ENCODE measurements around the gene CDC25A.
"Not testable (repeated sequence)": the region's sequence is repeated elsewhere in the genome, so short reads cannot be mapped to it uniquely, and the experiment has no call there.

The CDC25A gene

DNA sequence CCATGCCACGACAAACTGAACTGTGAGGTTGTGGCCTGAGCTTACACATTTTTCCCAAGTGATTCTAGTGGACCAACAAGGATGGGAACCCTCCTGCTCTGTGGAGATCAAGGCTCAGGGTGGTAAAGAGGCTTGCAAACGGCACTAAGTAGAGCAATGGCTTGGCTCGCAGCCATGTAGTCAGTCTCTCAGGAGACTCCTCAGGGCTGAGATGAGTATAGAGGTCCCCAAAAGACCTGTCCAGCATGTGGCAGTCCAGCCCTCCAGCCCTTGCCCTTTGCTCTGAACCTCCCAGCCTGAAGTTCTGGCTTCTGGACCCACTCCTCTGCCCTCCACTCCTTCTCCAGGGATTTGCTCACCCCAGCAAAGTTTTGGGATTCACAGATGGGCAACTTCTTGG is 26.8 kb upstream of the CDC25A start:
- TF ChIP-seq SUZ12 (IDR thresholded peaks at IDR 0.05; ENCODE audit: extremely low read depth, insufficient read depth, insufficient read length) (no peak), YY1 (IDR thresholded peaks at IDR 0.05; ENCODE audit: insufficient read depth, insufficient read length) (no peak), ZNF274 (IDR thresholded peaks at IDR 0.05; ENCODE audit: low read depth, low read length) (no peak)
- Histone ChIP-seq H3K27me3 (ENCODE audit: insufficient read depth, insufficient read length) (no peaks in the 10 kb centered on the region), H3K4me1 (ENCODE audit: insufficient read depth, insufficient read length) (peaks cover 6% of the 10 kb centered on the region), H3K4me3 (ENCODE audit: insufficient read length, low read depth) (no peak overlapping the region), H3K36me3 (ENCODE audit: insufficient read depth, insufficient read length, low read length) (no peaks in the 10 kb centered on the region), H3K9ac (ENCODE audit: insufficient read length, low read depth) (no peak overlapping the region), H3K9me3 (ENCODE audit: insufficient read depth, low read length) (peaks cover 4% of the 10 kb centered on the region; the same call in 1 of the 2 replicates)
- no peak for DNase-seq (ENCODE audit: low read depth, low spot score)

GRCh38 chr3:48214225-48214624 is 26.0 kb upstream of the CDC25A start:
- Histone ChIP-seq H3K4me1 (ENCODE audit: insufficient read depth, insufficient read length) (peaks cover 6% of the 10 kb centered on the region), H3K27me3 (ENCODE audit: insufficient read depth, insufficient read length) (no peaks in the 10 kb centered on the region), H3K36me3 (ENCODE audit: insufficient read depth, insufficient read length, low read length) (no peaks in the 10 kb centered on the region), H3K9me3 (ENCODE audit: insufficient read depth, low read length) (peaks cover 6% of the 10 kb centered on the region; the same call in 1 of the 2 replicates), H3K9ac (ENCODE audit: insufficient read length, low read depth) (no peak overlapping the region), H3K4me3 (ENCODE audit: insufficient read length, low read depth) (no peak overlapping the region)
- no peak for DNase-seq (ENCODE audit: low read depth, low spot score)
- TF ChIP-seq YY1 (IDR thresholded peaks at IDR 0.05; ENCODE audit: insufficient read depth, insufficient read length) (no peak), SUZ12 (IDR thresholded peaks at IDR 0.05; ENCODE audit: extremely low read depth, insufficient read depth, insufficient read length) (no peak), ZNF274 (IDR thresholded peaks at IDR 0.05; ENCODE audit: low read depth, low read length) (no peak)

- not testable (repeated sequence) for DNase-seq (ENCODE audit: low read depth, low spot score); H3K27me3 ChIP-seq (ENCODE audit: insufficient read depth, insufficient read length); H3K9ac ChIP-seq (ENCODE audit: insufficient read length, low read depth); H3K4me1 ChIP-seq (ENCODE audit: insufficient read depth, insufficient read length); H3K36me3 ChIP-seq (ENCODE audit: insufficient read depth, insufficient read length, low read length); H3K9me3 ChIP-seq (ENCODE audit: insufficient read depth, low read length); H3K4me3 ChIP-seq (ENCODE audit: insufficient read length, low read depth)
These were observed 23.6 kb upstream of the CDC25A start for GRCh38 chr3:48211776-48212175.

DNA sequence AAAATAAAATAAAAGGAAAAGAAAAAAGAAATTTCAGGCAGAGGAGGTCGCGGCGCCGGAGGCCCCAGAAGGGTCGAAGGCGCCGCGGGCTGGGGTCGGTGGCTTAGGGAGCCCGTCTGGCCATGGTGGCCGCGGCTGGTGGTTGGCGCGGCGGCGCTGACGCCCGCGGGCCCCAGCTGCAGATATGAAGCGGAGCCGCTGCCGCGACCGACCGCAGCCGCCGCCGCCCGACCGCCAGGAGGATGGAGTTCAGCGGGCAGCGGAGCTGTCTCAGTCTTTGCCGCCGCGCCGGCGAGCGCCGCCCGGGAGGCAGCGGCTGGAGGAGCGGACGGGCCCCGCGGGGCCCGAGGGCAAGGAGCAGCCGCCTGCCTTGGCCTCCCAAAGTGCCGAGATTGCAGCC is 22.3 kb upstream of the CDC25A start:
- H3K4me1 ChIP-seq (ENCODE audit: insufficient read depth, insufficient read length); H3K36me3 ChIP-seq (ENCODE audit: insufficient read depth, insufficient read length, low read length); H3K9ac ChIP-seq (ENCODE audit: insufficient read length, low read depth); H3K4me3 ChIP-seq (ENCODE audit: insufficient read length, low read depth); H3K27me3 ChIP-seq (ENCODE audit: insufficient read depth, insufficient read length); H3K9me3 ChIP-seq (ENCODE audit: insufficient read depth, low read length); DNase-seq (ENCODE audit: low read depth, low spot score): not testable (repeated sequence)

GRCh38 chr3:48209445-48209844 is 21.2 kb upstream of the CDC25A start:
- H3K4me1 ChIP-seq (ENCODE audit: insufficient read depth, insufficient read length): peaks cover 2% of the 10 kb centered on the region
- H3K36me3 ChIP-seq (ENCODE audit: insufficient read depth, insufficient read length, low read length): no peaks in the 10 kb centered on the region
- H3K4me3 ChIP-seq (ENCODE audit: insufficient read length, low read depth): no peak overlapping the region
- H3K9ac ChIP-seq (ENCODE audit: insufficient read length, low read depth): no peak overlapping the region
- peaks cover 6% of the 10 kb centered on the region; the same call in 1 of the 2 replicates for H3K9me3 ChIP-seq (ENCODE audit: insufficient read depth, low read length)
- no peaks in the 10 kb centered on the region for H3K27me3 ChIP-seq (ENCODE audit: insufficient read depth, insufficient read length)
- DNase-seq (ENCODE audit: low read depth, low spot score): no peak
- TF ChIP-seq SUZ12 (IDR thresholded peaks at IDR 0.05; ENCODE audit: extremely low read depth, insufficient read depth, insufficient read length) (no peak), YY1 (IDR thresholded peaks at IDR 0.05; ENCODE audit: insufficient read depth, insufficient read length) (no peak), ZNF274 (IDR thresholded peaks at IDR 0.05; ENCODE audit: low read depth, low read length) (no peak)

- Histone ChIP-seq H3K36me3 (ENCODE audit: insufficient read depth, insufficient read length, low read length) (no peaks in the 10 kb centered on the region), H3K9ac (ENCODE audit: insufficient read length, low read depth) (no peak overlapping the region), H3K4me1 (ENCODE audit: insufficient read depth, insufficient read length) (peaks cover 2% of the 10 kb centered on the region), H3K9me3 (ENCODE audit: insufficient read depth, low read length) (peaks cover 6% of the 10 kb centered on the region; the same call in 1 of the 2 replicates), H3K27me3 (ENCODE audit: insufficient read depth, insufficient read length) (no peaks in the 10 kb centered on the region), H3K4me3 (ENCODE audit: insufficient read length, low read depth) (peak overlapping the region; percentile 11)
- no peak for TF ChIP-seq ZNF274 (IDR thresholded peaks at IDR 0.05; ENCODE audit: low read depth, low read length)
- TF ChIP-seq YY1 (IDR thresholded peaks at IDR 0.05; ENCODE audit: insufficient read depth, insufficient read length): no peak
- no peak for TF ChIP-seq SUZ12 (IDR thresholded peaks at IDR 0.05; ENCODE audit: extremely low read depth, insufficient read depth, insufficient read length)
- no peak for DNase-seq (ENCODE audit: low read depth, low spot score)
These were observed 19.9 kb upstream of the CDC25A start for GRCh38 chr3:48208076-48208475.

DNA sequence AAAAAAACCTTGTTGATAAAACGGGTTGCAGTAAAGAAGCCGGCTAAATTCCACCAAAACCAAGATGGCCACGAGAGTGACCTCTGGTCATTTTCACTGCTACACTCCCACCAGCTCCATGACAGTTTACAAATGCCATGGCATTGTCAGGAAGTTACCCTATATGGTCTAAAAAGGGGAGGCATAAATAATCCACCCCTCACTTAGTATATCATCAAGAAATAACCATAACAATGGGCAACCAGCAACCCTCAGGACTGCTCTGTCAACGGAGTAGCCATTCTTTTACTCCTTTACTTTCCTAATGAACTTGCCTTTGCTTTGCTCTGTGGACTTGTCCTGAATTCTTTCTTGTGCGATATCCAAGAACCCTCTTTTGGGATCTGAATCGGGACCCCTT is 14.4 kb upstream of the CDC25A start:
- no peak overlapping the region for H3K4me3 ChIP-seq (ENCODE audit: insufficient read length, low read depth)
- no peak for DNase-seq (ENCODE audit: low read depth, low spot score)
- no peak for TF ChIP-seq SUZ12 (IDR thresholded peaks at IDR 0.05; ENCODE audit: extremely low read depth, insufficient read depth, insufficient read length)
- no peak for TF ChIP-seq YY1 (IDR thresholded peaks at IDR 0.05; ENCODE audit: insufficient read depth, insufficient read length)
- no peak for TF ChIP-seq ZNF274 (IDR thresholded peaks at IDR 0.05; ENCODE audit: low read depth, low read length)
- H3K27me3 ChIP-seq (ENCODE audit: insufficient read depth, insufficient read length): no peaks in the 10 kb centered on the region
- peaks cover 2% of the 10 kb centered on the region for H3K4me1 ChIP-seq (ENCODE audit: insufficient read depth, insufficient read length)
- no peaks in the 10 kb centered on the region for H3K36me3 ChIP-seq (ENCODE audit: insufficient read depth, insufficient read length, low read length)
- no peaks in the 10 kb centered on the region for H3K9me3 ChIP-seq (ENCODE audit: insufficient read depth, low read length)
- no peak overlapping the region for H3K9ac ChIP-seq (ENCODE audit: insufficient read length, low read depth)

- Histone ChIP-seq H3K27me3 (ENCODE audit: insufficient read depth, insufficient read length) (no peaks in the 10 kb centered on the region), H3K9me3 (ENCODE audit: insufficient read depth, low read length) (no peaks in the 10 kb centered on the region), H3K9ac (ENCODE audit: insufficient read length, low read depth) (no peak overlapping the region), H3K4me1 (ENCODE audit: insufficient read depth, insufficient read length) (peaks cover 13% of the 10 kb centered on the region), H3K4me3 (ENCODE audit: insufficient read length, low read depth) (no peak overlapping the region), H3K36me3 (ENCODE audit: insufficient read depth, insufficient read length, low read length) (no peaks in the 10 kb centered on the region)
- TF ChIP-seq SUZ12 (IDR thresholded peaks at IDR 0.05; ENCODE audit: extremely low read depth, insufficient read depth, insufficient read length): no peak
- no peak for TF ChIP-seq YY1 (IDR thresholded peaks at IDR 0.05; ENCODE audit: insufficient read depth, insufficient read length)
- TF ChIP-seq ZNF274 (IDR thresholded peaks at IDR 0.05; ENCODE audit: low read depth, low read length): no peak
- no peak for DNase-seq (ENCODE audit: low read depth, low spot score)
These were observed 10.9 kb upstream of the CDC25A start for GRCh38 chr3:48199117-48199516.

All from NT2/D1 (cell line).